SK-N-MC (cell line): ENCODE results near the gene PSMD7.

Source experiments
- DNase-seq: peaks from one replicate; pipeline ENCODE4 v3.0.0-alpha.2; 2011; ENCODE audit warnings: low read depth, low spot score
- H3K27ac ChIP-seq: fragments of 200-600 bp; sonication (generic); 2 replicates; pipeline ENCODE4 v1.5.1; 2016; ENCODE audit warnings: mixed run types
- H3K36me3 ChIP-seq: fragments of 200-600 bp; sonication (generic); 2 replicates; pipeline ENCODE4 v1.6.1; 2017; ENCODE audit warnings: antibody characterized with exemption, low read length, mixed read lengths; ENCODE audit not compliant: insufficient read depth
- H3K4me3 ChIP-seq: fragments of 200-600 bp; sonication (generic); 2 replicates; pipeline ENCODE4 v1.5.1; 2016
- H3K9ac ChIP-seq: fragments of 200-600 bp; sonication (generic); 2 replicates; pipeline ENCODE4 v1.8.0; 2017; ENCODE audit warnings: mixed run types, mixed read lengths; ENCODE audit not compliant: insufficient read length
- H3K9me3 ChIP-seq: fragments of 200-600 bp; sonication (generic); 2 replicates; pipeline ENCODE4 v1.6.1; 2017; ENCODE audit warnings: low read depth, mild to moderate bottlenecking, antibody characterized with exemption, low read length, moderate library complexity, mixed read lengths
- EZH2 ChIP-seq: fragments of 200-600 bp; sonication (generic); IDR thresholded peaks from one replicate; pipeline ENCODE4 v1.6.1; 2017; ENCODE audit warnings: antibody characterized with exemption
- FOXP2 ChIP-seq: optimal IDR thresholded peaks from 2 replicates; pipeline ENCODE3; 2011; ENCODE audit warnings: mild to moderate bottlenecking, moderate library complexity; ENCODE audit not compliant: insufficient read depth; ENCODE audit errors: extremely low read length, control extremely low read depth
- POLR2AphosphoS5 ChIP-seq: IDR thresholded peaks from 2 replicates; pipeline ENCODE4 v1.6.1; 2012; ENCODE audit warnings: mild to moderate bottlenecking, low read depth, low read length, borderline replicate concordance

The PSMD7 gene

GRCh38 chr16:74296432-74297144 lies at the start of gene PSMD7:
Gene PSMD7, plus strand, starts transcription at chr16:74296814. Its CDS starts 101 bp downstream, at chr16:74296915.
- Histone ChIP-seq H3K27ac (peak within 1 kb of the TSS; percentile 92), H3K9me3 (no peaks in the 10 kb centered on the region), H3K4me3 (peak within 1 kb of the TSS; percentile 95), H3K36me3 (peaks cover 33% of the 10 kb centered on the region), H3K9ac (peak within 1 kb of the TSS; percentile 97)
- TF ChIP-seq FOXP2 (no peak), POLR2AphosphoS5 (peak; percentile 78)
- peak; percentile 42 for DNase-seq

GRCh38 chr16:74249254-74249653 lies 47.4 kb upstream of the PSMD7 start:
- H3K4me3 ChIP-seq = no peak overlapping the region
- no peaks in the 10 kb centered on the region for H3K36me3 ChIP-seq
- no peak overlapping the region for H3K9ac ChIP-seq
- no peak for DNase-seq
- H3K27ac ChIP-seq = no peak overlapping the region
- TF ChIP-seq FOXP2 = no peak
- no peak for TF ChIP-seq EZH2
- no peak for TF ChIP-seq POLR2AphosphoS5
- no peaks in the 10 kb centered on the region for H3K9me3 ChIP-seq

- H3K36me3 ChIP-seq = no peaks in the 10 kb centered on the region
- no peak for DNase-seq
- H3K27ac ChIP-seq = no peak overlapping the region
- H3K4me3 ChIP-seq = no peak overlapping the region
- no peaks in the 10 kb centered on the region for H3K9me3 ChIP-seq
- TF ChIP-seq POLR2AphosphoS5 (no peak), EZH2 (no peak), FOXP2 (no peak)
- no peak overlapping the region for H3K9ac ChIP-seq
These were observed 46.8 kb upstream of the PSMD7 start for GRCh38 chr16:74249846-74250245.

GRCh38 chr16:74252329-74252728 lies 44.3 kb upstream of the PSMD7 start:
- Histone ChIP-seq H3K9me3 (no peaks in the 10 kb centered on the region), H3K36me3 (no peaks in the 10 kb centered on the region), H3K9ac (no peak overlapping the region), H3K4me3 (no peak overlapping the region), H3K27ac (no peak overlapping the region)
- DNase-seq = no peak
- TF ChIP-seq POLR2AphosphoS5 (no peak), FOXP2 (no peak), EZH2 (no peak)

DNA sequence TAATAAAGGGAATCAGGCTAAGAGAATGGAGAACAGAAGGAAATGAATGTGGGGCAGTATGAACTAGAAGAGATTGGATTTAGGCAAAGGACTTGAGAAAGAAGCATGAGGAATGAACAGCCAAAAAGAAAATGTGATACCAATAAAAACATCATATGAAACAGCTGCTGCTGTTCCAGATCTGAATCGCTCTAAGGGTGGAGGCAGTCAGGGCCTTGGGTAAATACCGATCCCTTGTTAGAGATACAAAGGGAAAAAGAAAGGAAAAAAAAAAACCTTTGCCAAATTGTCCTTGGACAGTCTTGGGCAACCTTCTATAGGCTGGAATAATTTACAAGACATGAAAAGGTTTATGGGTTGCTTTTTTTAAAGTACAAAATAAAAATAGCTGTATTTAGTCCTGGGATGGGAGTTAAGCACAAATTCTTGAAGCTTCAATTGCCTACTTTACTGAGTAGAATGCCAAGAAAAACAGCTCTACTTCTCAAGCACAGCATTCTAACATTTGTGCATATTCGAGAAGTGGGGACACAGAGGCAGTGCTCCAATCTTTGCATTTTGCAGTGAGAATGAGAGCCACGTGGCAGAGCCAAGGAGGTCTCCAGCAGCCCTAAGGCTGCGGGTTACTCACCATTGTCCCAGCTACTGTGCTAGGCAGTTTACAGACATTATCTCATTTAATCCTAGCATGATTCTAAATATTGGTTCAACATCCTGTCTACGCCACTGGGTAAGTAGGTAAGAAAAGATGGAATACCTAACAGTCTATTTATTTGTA lies 43.3 kb upstream of the PSMD7 start:
- H3K4me3 ChIP-seq = no peak overlapping the region
- no peak for DNase-seq
- no peak overlapping the region for H3K9ac ChIP-seq
- TF ChIP-seq FOXP2 (no peak), POLR2AphosphoS5 (no peak), EZH2 (no peak)
- H3K27ac ChIP-seq = no peak overlapping the region
- H3K9me3 ChIP-seq = no peaks in the 10 kb centered on the region
- no peaks in the 10 kb centered on the region for H3K36me3 ChIP-seq

- DNase-seq = no peak
- no peaks in the 10 kb centered on the region for H3K36me3 ChIP-seq
- H3K9ac ChIP-seq = no peak overlapping the region
- no peak overlapping the region for H3K27ac ChIP-seq
- TF ChIP-seq FOXP2 = no peak
- no peak for TF ChIP-seq POLR2AphosphoS5
- no peak for TF ChIP-seq EZH2
- no peaks in the 10 kb centered on the region for H3K9me3 ChIP-seq
- no peak overlapping the region for H3K4me3 ChIP-seq
These were observed 39.6 kb upstream of the PSMD7 start for GRCh38 chr16:74257061-74257460.

- Histone ChIP-seq H3K4me3 (no peak overlapping the region), H3K9ac (no peak overlapping the region), H3K9me3 (no peaks in the 10 kb centered on the region), H3K36me3 (no peaks in the 10 kb centered on the region), H3K27ac (no peak overlapping the region)
- no peak for DNase-seq
- TF ChIP-seq POLR2AphosphoS5 (no peak), FOXP2 (no peak), EZH2 (no peak)
These were observed 35.5 kb upstream of the PSMD7 start for GRCh38 chr16:74261068-74261467.

GRCh38 chr16:74264811-74265210 lies 31.8 kb upstream of the PSMD7 start:
- Histone ChIP-seq H3K9ac (no peak overlapping the region), H3K4me3 (no peak overlapping the region), H3K36me3 (no peaks in the 10 kb centered on the region), H3K27ac (no peak overlapping the region), H3K9me3 (no peaks in the 10 kb centered on the region)
- no peak for DNase-seq
- no peak for TF ChIP-seq EZH2
- TF ChIP-seq FOXP2 = no peak
- TF ChIP-seq POLR2AphosphoS5 = no peak

DNA sequence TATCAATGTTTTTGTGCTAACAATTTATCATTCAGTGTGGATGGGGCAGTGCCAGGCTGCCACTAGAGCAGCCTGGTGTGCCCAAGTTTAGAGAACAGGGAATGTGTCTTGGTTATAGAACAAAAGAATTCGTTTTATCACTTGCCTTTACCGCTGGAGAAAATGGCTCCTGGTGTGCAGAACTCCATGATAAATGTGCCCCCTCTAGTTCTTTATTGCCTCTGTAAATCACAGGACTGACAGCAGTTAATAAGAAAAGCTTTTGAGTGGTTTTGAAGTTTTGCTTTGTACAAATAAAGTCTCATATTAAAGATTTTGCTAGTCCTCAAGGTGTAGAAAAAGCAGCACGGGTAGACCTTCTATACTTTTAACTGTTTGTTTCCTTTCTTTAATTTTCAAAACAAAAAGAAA lies 28.2 kb upstream of the PSMD7 start:
- Histone ChIP-seq H3K27ac (no peak overlapping the region), H3K4me3 (no peak overlapping the region), H3K9me3 (no peaks in the 10 kb centered on the region), H3K9ac (no peak overlapping the region), H3K36me3 (no peaks in the 10 kb centered on the region)
- TF ChIP-seq FOXP2 (no peak), EZH2 (no peak), POLR2AphosphoS5 (no peak)
- no peak for DNase-seq
